Measurements from ENCODE around the gene KDM4B.

KDM4B gene

GRCh38 chr19:5086230-5086629, 117.3 kb downstream of the KDM4B start:
- no peak for DNase-seq (ENCODE audit: low read depth in 1 of 2, low spot score in 1 of 2)

DNA sequence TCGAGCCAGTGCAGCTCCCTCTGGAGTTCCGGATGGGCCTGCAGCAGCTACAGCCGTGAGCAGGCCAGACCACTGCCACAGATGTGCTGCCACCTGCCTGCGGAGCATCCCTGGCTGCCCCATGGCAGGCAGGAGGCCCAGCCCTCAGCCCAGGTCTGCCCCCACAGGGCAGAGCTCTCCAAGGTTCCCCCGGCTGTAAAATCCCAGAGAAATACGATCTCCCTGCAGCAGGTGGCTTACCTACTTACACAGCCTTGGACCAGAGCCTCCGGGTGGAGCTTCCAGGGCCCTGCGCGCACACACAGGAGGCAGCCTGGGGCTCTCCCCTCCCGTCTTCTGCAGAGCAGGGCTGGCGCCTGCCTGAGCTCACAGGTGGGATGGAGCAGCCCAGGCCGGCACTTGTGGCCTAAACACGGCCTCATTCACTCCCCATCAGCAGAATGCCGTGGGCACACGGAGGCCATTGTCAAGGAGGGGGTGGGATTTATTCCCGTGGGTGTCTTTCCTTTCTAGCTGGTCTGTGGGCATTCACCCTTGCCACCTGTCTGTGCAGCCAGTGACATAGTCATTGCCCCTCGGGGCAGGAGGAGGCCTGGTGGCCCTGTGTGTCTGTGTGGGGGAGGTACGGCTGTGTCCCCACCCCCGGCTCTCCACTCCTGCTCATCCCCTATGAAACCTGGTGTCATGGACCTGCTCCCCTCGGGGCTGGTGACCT, 118.0 kb downstream of the KDM4B start:
- no peak for DNase-seq (ENCODE audit: low read depth in 1 of 2, low spot score in 1 of 2)

GRCh38 chr19:5089283-5089682, 120.4 kb downstream of the KDM4B start:
- DNase-seq (ENCODE audit: low read depth in 1 of 2, low spot score in 1 of 2), result no peak

DNA sequence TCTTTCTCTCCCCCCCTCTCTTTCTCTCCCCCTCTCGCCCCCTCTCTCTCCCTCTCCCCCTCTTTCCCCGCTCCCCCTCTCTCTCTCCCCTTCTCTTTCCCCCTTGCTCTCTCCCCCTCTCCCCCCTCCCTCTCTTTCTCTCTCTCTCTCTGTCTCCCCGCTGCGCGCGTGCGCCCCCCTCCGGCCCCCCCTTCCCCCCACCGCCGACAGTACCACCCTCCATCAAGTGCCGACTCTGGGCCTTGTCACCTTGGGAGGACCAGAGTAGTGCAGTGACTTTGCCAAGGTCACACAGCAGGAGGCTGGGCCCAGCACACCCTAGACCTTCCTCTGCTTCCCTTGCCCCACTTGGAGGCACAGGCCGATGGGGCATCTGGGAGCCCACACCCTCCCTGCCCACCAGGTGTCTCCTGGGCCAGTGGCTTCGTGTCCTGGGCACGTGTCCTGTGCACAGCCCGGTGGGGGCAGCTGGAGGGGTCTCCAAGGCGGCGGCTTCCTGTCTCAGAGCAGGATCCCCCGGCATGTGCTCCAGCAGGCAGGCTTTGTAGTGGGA, 121.6 kb downstream of the KDM4B start:
- no peak for DNase-seq (ENCODE audit: low read depth in 1 of 2, low spot score in 1 of 2)

- no peak for DNase-seq (ENCODE audit: low read depth in 1 of 2, low spot score in 1 of 2)
These were observed 122.2 kb downstream of the KDM4B start for GRCh38 chr19:5091018-5091683.

- DNase-seq (ENCODE audit: low read depth in 1 of 2, low spot score in 1 of 2), result no peak
These were observed 123.0 kb downstream of the KDM4B start for GRCh38 chr19:5091684-5092480.

DNA sequence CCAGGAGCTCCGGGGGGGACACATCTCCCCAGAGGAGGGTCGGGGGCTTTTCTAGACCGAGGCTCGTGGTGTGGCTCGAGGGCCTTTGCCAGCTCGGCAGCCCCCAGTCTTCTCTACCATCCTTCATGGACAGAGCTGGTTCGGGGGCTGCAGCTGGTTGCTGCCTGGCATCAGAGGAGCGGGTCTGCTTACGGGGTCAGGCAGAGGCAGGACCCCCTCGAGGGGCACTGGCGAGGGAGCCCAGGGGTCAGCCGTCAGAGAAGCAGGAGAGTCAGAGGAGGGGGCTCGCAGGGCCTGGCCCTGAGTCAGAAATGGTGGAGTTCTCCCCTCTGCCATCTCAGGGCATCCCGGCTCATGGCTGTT, 123.5 kb downstream of the KDM4B start:
- no peak for DNase-seq (ENCODE audit: low read depth in 1 of 2, low spot score in 1 of 2)

DNA sequence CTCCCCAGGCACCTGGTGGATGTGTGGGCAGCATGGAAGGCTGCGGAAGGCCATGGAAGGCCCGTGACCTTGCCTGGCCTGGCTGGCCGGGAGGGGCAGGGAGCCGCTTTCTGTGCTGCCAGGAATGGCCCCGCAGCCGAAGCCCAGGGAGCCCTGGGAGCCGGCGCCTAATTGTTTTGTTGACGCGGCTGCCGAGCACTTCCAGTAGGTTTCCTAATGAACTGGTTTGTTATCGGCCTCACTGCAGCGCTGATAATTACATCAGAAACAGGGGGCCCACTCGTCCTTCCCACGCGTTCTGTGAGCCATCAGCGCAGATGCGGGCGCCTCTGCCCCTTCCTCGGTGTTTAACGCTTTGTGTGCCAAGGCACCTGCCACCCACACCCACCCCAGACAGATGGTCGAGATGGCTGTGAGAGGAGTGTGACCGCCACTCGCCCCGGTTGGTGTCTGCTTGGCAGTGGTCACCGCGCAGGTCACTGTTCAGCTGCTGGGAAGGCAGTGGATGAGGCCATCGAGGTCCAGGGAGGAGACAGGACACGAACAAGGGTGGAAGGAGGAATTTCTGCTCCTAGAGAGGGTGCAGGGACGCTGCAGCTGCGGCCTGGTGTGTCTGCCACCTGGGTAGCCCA, 124.5 kb downstream of the KDM4B start:
- no peak for DNase-seq (ENCODE audit: low read depth in 1 of 2, low spot score in 1 of 2)

DNA sequence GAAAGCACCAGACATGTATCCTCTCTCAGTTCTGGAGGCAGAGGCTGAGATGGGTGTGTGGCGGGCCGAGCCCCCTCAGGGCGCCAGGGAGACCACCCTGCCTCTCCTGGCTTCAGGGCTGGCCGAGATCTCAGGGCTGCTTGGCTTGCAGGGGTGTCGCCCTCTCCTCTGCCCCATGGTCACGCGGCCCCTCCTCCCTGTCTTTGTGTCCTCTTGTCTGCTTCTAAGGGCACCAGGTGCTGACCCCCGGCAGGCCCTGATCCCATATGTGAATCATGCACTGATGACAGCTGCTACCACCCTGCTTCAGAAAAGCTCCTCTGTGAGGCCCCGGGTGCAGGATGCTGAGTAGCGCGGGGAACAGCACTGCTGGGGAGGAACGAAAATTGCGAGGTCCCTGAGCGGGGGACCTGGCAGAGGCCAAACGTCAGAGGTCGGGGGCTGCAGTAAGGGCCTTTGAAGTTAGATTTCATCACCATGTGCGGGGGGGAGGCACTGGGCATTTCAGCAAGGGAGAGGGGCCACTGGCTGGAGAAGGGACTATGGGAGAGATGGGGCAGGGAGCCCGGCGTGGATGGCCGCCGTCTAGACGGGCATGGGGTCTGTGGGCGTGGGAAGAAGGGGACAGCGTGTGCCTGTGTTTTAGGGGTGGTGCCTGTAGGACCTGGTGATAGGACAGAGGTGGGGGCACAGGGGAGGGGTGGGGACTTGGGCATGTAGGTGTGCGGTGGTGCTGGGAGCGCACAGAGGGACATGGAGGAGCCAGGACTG, 125.2 kb downstream of the KDM4B start:
- DNase-seq (ENCODE audit: low read depth in 1 of 2, low spot score in 1 of 2), result no peak

- no peak for DNase-seq (ENCODE audit: low read depth in 1 of 2, low spot score in 1 of 2)
These were observed 126.1 kb downstream of the KDM4B start for GRCh38 chr19:5094768-5095567.

DNA sequence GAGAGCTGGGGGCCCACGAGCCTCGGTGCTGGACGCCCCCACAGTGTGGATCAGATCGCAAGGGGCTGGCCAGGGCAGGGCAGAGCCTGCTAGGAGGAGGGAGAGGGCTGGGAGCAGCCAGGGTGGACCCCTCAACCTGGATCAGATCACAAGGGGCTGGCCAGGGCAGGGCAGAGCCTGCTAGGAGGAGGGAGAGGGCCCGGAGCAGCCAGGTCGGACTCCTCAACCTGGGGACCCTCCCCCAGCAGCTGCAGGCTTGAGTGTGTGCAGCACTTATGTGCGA, 126.6 kb downstream of the KDM4B start:
- DNase-seq (ENCODE audit: low read depth in 1 of 2, low spot score in 1 of 2), result no peak

DNA sequence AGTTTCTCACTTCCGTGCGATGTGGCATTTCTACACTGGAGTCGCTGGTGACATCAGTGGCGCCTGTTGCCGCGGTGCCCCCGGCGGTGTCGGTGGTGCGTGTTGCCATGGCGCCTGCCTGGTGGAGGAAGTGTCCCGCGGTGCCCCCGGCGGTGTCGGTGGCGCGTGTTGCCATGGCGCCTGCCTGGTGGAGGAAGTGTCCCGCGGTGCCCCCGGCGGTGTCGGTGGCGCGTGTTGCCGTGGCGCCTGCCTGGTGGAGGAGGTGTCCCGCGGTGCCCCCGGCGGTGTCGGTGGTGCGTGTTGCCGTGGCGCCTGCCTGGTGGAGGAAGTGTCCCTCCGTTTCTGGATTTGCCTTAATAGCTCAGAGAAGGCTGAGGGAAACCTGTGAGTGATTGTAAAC, 127.6 kb downstream of the KDM4B start:
- DNase-seq (ENCODE audit: low read depth in 1 of 2, low spot score in 1 of 2), result no peak

DNA sequence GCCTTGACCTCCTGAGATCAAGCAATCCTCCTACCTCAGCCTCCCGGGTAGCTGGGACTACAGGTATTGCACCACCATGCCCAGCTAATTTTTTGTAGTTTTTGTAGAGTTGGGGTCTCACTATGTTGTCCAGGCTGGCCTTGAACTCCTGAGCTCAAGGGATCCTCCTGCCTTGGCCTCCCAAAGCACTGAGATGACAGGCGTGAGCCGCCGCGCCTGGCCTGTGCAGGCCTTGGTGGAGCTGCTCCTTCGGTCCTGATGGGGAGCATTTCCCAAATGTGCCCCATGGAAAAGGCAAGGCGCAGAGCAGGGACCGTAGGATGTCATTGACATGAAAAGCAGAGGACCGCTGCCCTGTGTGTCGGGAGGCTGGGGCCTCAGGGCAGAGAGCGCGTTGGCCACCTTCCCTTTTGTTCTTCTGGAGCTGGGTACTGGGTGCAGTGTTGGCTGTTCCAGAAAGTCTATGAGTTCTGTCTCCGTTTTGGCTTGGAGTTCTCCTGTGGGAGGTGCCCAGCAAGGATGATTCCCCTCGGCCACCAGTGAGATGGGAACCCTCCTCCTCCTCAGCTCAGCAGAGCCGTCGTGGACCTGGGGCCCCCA, 128.5 kb downstream of the KDM4B start:
- DNase-seq (ENCODE audit: low read depth in 1 of 2, low spot score in 1 of 2), result no peak

- DNase-seq (ENCODE audit: low read depth in 1 of 2, low spot score in 1 of 2), result no peak
These were observed 129.2 kb downstream of the KDM4B start for GRCh38 chr19:5097959-5098623.

DNA sequence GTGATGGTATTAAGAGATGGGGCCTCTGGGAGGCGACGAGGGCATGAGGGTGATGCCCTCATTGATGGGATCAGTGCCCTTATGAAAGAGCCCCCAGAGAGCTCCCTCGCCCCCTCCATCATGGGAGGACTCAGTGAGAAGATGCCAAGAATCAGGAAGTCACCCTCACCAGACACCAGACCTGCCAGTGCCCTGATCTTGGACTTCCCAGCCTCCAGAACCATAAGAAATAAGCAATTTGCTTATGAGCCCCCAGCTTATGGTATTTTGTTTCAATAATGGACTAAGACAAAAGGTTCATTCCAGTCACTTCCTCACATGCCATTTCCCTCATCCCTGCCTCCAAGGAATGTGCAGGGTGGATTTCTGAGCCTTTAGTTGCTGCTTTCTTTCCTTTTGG, 129.7 kb downstream of the KDM4B start:
- no peak for DNase-seq (ENCODE audit: low read depth in 1 of 2, low spot score in 1 of 2)

GRCh38 chr19:5099701-5100221, 130.8 kb downstream of the KDM4B start:
- no peak for DNase-seq (ENCODE audit: low read depth in 1 of 2, low spot score in 1 of 2)

DNA sequence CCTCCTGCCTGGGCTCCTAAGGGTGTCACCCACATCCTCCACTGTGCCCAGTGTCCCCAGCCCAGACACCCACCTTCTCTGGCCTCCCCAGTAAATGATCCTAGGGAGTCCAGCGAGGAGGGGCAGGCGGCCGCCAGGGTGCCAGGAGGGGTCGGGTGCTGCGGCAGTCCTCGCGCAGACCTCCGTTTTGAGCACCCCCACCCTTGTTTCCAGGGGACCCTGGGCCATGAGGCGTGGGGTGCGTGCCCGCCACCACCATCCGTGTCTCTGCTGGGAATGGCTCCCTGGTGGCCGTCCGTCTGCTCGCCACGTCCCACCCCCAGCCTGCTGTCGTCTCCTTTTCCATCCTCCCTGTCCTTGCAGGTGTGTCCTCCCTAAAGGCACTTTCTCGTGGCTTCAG, 133.0 kb downstream of the KDM4B start:
- DNase-seq (ENCODE audit: low read depth in 1 of 2, low spot score in 1 of 2), result no peak

DNA sequence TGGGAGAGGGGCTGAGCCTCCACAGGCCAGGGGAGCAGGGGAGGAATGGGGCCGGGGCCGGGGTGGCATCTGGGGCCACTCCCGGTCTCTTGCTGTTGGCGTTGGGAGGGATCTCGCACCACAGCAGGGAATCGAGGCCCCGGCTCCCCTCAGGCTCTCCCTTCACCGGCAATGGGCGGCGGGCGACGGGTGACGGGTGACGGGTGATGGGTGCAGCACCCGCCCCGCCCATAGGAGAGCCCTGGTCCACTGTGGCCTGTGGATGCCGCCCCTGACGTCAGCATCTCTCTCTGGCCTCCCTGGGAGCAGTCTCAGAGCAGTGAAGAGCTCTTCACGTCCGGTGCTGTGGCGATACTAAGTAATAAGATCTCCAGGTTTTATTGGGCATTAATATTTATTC, 133.6 kb downstream of the KDM4B start:
- DNase-seq (ENCODE audit: low read depth in 1 of 2, low spot score in 1 of 2), result no peak

All from stimulated activated CD4-positive, alpha-beta T cell treated with anti-CD3 and anti-CD28 coated beads, Interleukin-15, amount 100 ng/mL, for 1 hour (primary cell).